ENCODE data around the gene WASL. TPM values are rescaled to one million over a fixed set of nuclear protein-coding genes. Genes with fewer than 3 reads are reported as not detected.

WASL gene
- total and polyA plus RNA-seq, 2 of the 13 experiments (the other 11 are each of a cell fraction or from before 2014, with no cell fraction given): 7.9 to 12.8 TPM

DNA sequence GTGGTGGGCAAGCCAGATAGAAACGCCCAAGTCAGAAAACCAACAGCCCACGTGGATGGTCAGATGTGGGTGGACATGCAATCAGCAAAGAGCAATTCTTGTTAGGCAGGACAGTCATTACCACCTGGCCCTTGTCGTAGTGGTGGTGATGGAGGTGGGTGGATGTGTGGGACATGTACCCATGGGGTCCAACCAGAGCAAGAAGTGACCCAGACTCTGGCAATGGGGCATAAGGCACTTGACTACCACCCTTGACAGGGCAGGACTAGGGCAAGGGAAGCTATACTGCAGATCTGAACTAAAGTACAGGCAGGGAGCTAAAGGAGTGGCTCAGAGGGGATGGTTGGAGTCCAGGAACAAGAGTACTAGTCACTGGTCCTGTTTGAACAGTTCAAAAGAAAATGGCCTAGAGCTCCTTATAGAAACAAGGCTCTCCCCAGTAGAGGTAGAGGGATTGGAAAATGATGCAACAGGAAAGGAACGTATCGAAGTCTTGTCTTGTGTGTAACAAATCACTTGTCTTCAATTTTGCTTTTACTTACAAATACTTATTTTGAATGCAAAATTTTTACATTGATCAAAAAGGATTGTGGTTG is 75.6 kb downstream of the WASL start (continued):
- TF ChIP-seq NPAS2 (CRISPR knock-in tag; IDR thresholded peaks at IDR 0.05; ENCODE audit: borderline replicate concordance): no peak
- TF ChIP-seq PAF1 (CRISPR knock-in tag; IDR thresholded peaks at IDR 0.05): peak; percentile 64; the same call in 1 of the 2 replicates
- TF ChIP-seq, protein P1, sequence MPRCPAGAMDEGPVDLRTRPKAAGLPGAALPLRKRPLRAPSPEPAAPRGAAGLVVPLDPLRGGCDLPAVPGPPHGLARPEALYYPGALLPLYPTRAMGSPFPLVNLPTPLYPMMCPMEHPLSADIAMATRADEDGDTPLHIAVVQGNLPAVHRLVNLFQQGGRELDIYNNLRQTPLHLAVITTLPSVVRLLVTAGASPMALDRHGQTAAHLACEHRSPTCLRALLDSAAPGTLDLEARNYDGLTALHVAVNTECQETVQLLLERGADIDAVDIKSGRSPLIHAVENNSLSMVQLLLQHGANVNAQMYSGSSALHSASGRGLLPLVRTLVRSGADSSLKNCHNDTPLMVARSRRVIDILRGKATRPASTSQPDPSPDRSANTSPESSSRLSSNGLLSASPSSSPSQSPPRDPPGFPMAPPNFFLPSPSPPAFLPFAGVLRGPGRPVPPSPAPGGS (CRISPR knock-in tag; IDR thresholded peaks at IDR 0.05): no peak
- TF ChIP-seq, protein P2, sequence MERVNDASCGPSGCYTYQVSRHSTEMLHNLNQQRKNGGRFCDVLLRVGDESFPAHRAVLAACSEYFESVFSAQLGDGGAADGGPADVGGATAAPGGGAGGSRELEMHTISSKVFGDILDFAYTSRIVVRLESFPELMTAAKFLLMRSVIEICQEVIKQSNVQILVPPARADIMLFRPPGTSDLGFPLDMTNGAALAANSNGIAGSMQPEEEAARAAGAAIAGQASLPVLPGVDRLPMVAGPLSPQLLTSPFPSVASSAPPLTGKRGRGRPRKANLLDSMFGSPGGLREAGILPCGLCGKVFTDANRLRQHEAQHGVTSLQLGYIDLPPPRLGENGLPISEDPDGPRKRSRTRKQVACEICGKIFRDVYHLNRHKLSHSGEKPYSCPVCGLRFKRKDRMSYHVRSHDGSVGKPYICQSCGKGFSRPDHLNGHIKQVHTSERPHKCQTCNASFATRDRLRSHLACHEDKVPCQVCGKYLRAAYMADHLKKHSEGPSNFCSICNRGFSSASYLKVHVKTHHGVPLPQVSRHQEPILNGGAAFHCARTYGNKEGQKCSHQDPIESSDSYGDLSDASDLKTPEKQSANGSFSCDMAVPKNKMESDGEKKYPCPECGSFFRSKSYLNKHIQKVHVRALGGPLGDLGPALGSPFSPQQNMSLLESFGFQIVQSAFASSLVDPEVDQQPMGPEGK (CRISPR knock-in tag; IDR thresholded peaks at IDR 0.05): no peak
- no peak for TF ChIP-seq RFX5 (IDR thresholded peaks at IDR 0.05; ENCODE audit: low read depth, low read length)
- TF ChIP-seq TARDBP (CRISPR knock-in tag; IDR thresholded peaks at IDR 0.05): no peak
- no peak for TF ChIP-seq ZBTB7B (CRISPR knock-in tag; IDR thresholded peaks at IDR 0.05)
- no peak for TF ChIP-seq MTA3 (CRISPR knock-in tag; IDR thresholded peaks at IDR 0.05)
- TF ChIP-seq, protein P3, sequence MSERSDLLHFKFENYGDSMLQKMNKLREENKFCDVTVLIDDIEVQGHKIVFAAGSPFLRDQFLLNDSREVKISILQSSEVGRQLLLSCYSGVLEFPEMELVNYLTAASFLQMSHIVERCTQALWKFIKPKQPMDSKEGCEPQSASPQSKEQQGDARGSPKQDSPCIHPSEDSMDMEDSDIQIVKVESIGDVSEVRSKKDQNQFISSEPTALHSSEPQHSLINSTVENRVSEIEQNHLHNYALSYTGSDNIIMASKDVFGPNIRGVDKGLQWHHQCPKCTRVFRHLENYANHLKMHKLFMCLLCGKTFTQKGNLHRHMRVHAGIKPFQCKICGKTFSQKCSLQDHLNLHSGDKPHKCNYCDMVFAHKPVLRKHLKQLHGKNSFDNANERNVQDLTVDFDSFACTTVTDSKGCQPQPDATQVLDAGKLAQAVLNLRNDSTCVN (CRISPR knock-in tag; IDR thresholded peaks at IDR 0.05; ENCODE audit: borderline replicate concordance): no peak
- no peak for TF ChIP-seq ZNF569 (CRISPR knock-in tag; IDR thresholded peaks at IDR 0.05; ENCODE audit: borderline replicate concordance)
- TF ChIP-seq RBM22 (optimal IDR thresholded peaks at IDR 0.05; ENCODE audit: low read length): peak; percentile 52
- no peak for TF ChIP-seq ZNF496 (CRISPR knock-in tag; IDR thresholded peaks at IDR 0.05; ENCODE audit: insufficient replicate concordance)
- TF ChIP-seq ZNF350 (CRISPR knock-in tag; IDR thresholded peaks at IDR 0.05; ENCODE audit: borderline replicate concordance, low read depth): no peak
- TF ChIP-seq ZNF589 (CRISPR knock-in tag; conservative IDR thresholded peaks at IDR 0.05): no peak
- no peak for TF ChIP-seq TAF1 (CRISPR knock-in tag; IDR thresholded peaks at IDR 0.05)
- no peak for TF ChIP-seq HNF4A (CRISPR knock-in tag; IDR thresholded peaks at IDR 0.05)
